ENCODE results near the gene MOGAT3.

DNA sequence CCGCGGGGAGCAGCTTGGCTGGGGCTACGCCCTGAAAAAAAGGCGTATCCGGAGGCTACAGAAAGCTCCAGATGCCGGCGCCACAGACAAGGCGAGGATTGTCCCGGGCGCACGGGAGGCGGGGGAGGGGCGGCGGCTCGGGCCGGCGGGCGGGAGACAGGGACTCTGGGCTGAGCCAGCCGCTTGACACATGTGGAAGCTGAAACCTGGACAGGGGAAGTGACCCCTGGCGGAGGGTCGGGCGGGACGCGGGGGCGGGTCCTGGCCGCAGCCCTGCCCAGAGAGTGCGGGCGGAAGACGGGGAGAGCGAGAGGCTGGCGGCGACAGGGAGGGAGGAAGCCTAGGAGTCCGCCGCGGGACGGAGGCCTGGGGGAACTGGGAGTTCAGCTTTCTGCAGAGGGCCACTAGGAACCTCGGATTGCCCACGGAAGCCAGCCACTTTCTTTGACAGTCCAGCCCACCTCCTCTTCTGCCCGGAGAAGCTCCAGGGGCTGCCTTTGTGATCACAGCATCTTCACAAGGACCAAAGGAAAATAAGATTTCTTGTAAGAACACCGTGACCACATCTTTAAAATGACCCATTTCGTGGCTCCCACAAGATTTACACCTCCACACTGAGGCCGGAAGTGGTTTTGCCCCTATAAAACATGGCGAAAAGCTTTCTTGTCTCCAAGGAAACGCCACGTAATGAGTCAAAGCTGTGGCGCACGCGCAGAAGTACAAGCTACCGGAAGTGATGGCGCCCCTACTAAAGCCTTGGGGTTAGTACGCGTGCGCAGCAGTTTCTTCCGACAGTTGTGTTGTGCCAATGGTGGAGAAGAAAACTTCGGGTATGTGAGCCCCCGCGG is 16.8 kb upstream of the MOGAT3 start, which contains the start of the genes PLOD3 and ZNHIT1:
- TF ChIP-seq RBM39 (optimal IDR thresholded peaks at IDR 0.05; ENCODE audit: low read depth, low read length), result no peak
- peak; percentile 6 to 49 (median 36); a peak in 3 of 6 replicates for TF ChIP-seq CTCF (IDR thresholded peaks at IDR 0.05 in 2 of 3, conservative IDR thresholded peaks at IDR 0.05 in 1 of 3; ENCODE audit: insufficient read depth in 2 of 3, low read depth in 1 of 3, low read length in 3 of 3)
- no peak; a peak in 3 of 4 replicates for TF ChIP-seq RAD21 (CRISPR knock-in tag; conservative IDR thresholded peaks at IDR 0.05 in 1 of 2, IDR thresholded peaks at IDR 0.05 in 1 of 2)
- no peak for TF ChIP-seq CEBPB (tag; IDR thresholded peaks at IDR 0.05)
- TF ChIP-seq JUN (IDR thresholded peaks at IDR 0.05; ENCODE audit: borderline replicate concordance, low read depth, low read length), result no peak
- TF ChIP-seq JUN (CRISPR knock-in tag; IDR thresholded peaks at IDR 0.05; ENCODE audit: borderline replicate concordance), result no peak
- TF ChIP-seq SIN3A (IDR thresholded peaks at IDR 0.05; ENCODE audit: borderline replicate concordance in 2 of 2, control insufficient read depth in 1 of 2, low read depth in 2 of 2, low read length in 2 of 2), result peak; percentile 57 to 97
- TF ChIP-seq ZBTB8A (IDR thresholded peaks at IDR 0.05; ENCODE audit: partially characterized antibody), result no peak
- no peak for TF ChIP-seq CHD4 (IDR thresholded peaks at IDR 0.05; ENCODE audit: insufficient read depth, insufficient replicate concordance, low read depth, low read length, poor library complexity, severe bottlenecking)
- TF ChIP-seq, protein P1, sequence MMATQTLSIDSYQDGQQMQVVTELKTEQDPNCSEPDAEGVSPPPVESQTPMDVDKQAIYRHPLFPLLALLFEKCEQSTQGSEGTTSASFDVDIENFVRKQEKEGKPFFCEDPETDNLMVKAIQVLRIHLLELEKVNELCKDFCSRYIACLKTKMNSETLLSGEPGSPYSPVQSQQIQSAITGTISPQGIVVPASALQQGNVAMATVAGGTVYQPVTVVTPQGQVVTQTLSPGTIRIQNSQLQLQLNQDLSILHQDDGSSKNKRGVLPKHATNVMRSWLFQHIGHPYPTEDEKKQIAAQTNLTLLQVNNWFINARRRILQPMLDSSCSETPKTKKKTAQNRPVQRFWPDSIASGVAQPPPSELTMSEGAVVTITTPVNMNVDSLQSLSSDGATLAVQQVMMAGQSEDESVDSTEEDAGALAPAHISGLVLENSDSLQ (IDR thresholded peaks at IDR 0.05), result peak; percentile 38; the same call in 1 of the 2 replicates
- TF ChIP-seq SETDB1 (IDR thresholded peaks at IDR 0.05; ENCODE audit: low read length), result no peak
- TF ChIP-seq, protein P2, sequence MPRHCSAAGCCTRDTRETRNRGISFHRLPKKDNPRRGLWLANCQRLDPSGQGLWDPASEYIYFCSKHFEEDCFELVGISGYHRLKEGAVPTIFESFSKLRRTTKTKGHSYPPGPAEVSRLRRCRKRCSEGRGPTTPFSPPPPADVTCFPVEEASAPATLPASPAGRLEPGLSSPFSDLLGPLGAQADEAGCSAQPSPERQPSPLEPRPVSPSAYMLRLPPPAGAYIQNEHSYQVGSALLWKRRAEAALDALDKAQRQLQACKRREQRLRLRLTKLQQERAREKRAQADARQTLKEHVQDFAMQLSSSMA (CRISPR knock-in tag; IDR thresholded peaks at IDR 0.05), result no peak

Measured in K562 (cell line).